ENCODE results near the gene SNORC. TPM values are rescaled to one million over a fixed set of nuclear protein-coding genes. Genes with fewer than 3 reads are reported as not detected.

Gene SNORC
- total and polyA plus RNA-seq, 2 donors from 2014 or later: 2.7 to 3.3 TPM

- intact Hi-C loops (cut with DNase I): no loop called here
- H3K27ac ChIP-seq (ENCODE audit: low read depth in 2 of 2, low read length in 2 of 2): no peak overlapping the region
- H3K27me3 ChIP-seq (ENCODE audit: control insufficient read depth, insufficient read depth, low read length): no peaks in the 10 kb centered on the region
- H3K4me3 ChIP-seq (ENCODE audit: low read length in 3 of 3): no peak overlapping the region
- no peak for DNase-seq
- no peaks in the 10 kb centered on the region for H3K9me3 ChIP-seq (ENCODE audit: control insufficient read depth in 2 of 3, insufficient read depth in 1 of 3, low read length in 3 of 3)
- no peak overlapping the region for H3K9ac ChIP-seq (ENCODE audit: low read length in 3 of 3)
- peaks cover 0 to 6% (median 0%) of the 10 kb centered on the region in 3 donors for H3K36me3 ChIP-seq (ENCODE audit: control insufficient read depth in 2 of 3, insufficient read depth in 3 of 3, low read length in 3 of 3)
- no peak for TF ChIP-seq CTCF (IDR thresholded peaks at IDR 0.05; ENCODE audit: borderline replicate concordance, extremely low read depth, insufficient read depth)
- no peaks in the 10 kb centered on the region for H3K4me1 ChIP-seq (ENCODE audit: control insufficient read depth in 2 of 3, insufficient read depth in 2 of 3, low read depth in 1 of 3, low read length in 3 of 3)
- no peak for FAIRE-seq
Observed at GRCh38 chr2:232886632-232887031, 16.6 kb downstream of the SNORC start.

- Histone ChIP-seq H3K9ac (ENCODE audit: low read length in 3 of 3) (no peak overlapping the region), H3K9me3 (ENCODE audit: control insufficient read depth in 2 of 3, insufficient read depth in 1 of 3, low read length in 3 of 3) (no peaks in the 10 kb centered on the region), H3K27me3 (ENCODE audit: control insufficient read depth, insufficient read depth, low read length) (no peaks in the 10 kb centered on the region), H3K27ac (ENCODE audit: low read depth in 2 of 2, low read length in 2 of 2) (no peak overlapping the region), H3K4me1 (ENCODE audit: control insufficient read depth in 2 of 3, insufficient read depth in 2 of 3, low read depth in 1 of 3, low read length in 3 of 3) (no peaks in the 10 kb centered on the region), H3K4me3 (ENCODE audit: low read length in 3 of 3) (no peak overlapping the region), H3K36me3 (ENCODE audit: control insufficient read depth in 2 of 3, insufficient read depth in 3 of 3, low read length in 3 of 3) (peaks cover 0 to 6% (median 0%) of the 10 kb centered on the region in 3 donors)
- intact Hi-C loops (cut with DNase I): no loop called here
- no peak for TF ChIP-seq CTCF (IDR thresholded peaks at IDR 0.05; ENCODE audit: borderline replicate concordance, extremely low read depth, insufficient read depth)
- DNase-seq (peak in 1 of 5 donors; percentile 26), FAIRE-seq (no peak)
Observed at GRCh38 chr2:232887171-232887850, 17.2 kb downstream of the SNORC start.

- Histone ChIP-seq H3K9me3 (ENCODE audit: control insufficient read depth in 2 of 3, insufficient read depth in 1 of 3, low read length in 3 of 3) (no peaks in the 10 kb centered on the region), H3K36me3 (ENCODE audit: control insufficient read depth in 2 of 3, insufficient read depth in 3 of 3, low read length in 3 of 3) (peaks cover 0 to 6% (median 0%) of the 10 kb centered on the region in 3 donors), H3K9ac (ENCODE audit: low read length in 3 of 3) (no peak overlapping the region), H3K4me3 (ENCODE audit: low read length in 3 of 3) (no peak overlapping the region), H3K27ac (ENCODE audit: low read depth in 2 of 2, low read length in 2 of 2) (no peak overlapping the region), H3K4me1 (ENCODE audit: control insufficient read depth in 2 of 3, insufficient read depth in 2 of 3, low read depth in 1 of 3, low read length in 3 of 3) (no peaks in the 10 kb centered on the region), H3K27me3 (ENCODE audit: control insufficient read depth, insufficient read depth, low read length) (no peaks in the 10 kb centered on the region)
- FAIRE-seq (no peak), DNase-seq (peak in 1 of 5 donors; percentile 49)
- intact Hi-C loops (cut with DNase I): no loop called here
- no peak for TF ChIP-seq CTCF (IDR thresholded peaks at IDR 0.05; ENCODE audit: borderline replicate concordance, extremely low read depth, insufficient read depth)
Observed at GRCh38 chr2:232888099-232888836, 18.2 kb downstream of the SNORC start.
